Calu3 (cell line): ENCODE data around the gene ITPR1. TPM values are rescaled to one million over a fixed set of nuclear protein-coding genes. Genes with fewer than 3 reads are reported as not detected.
"Not testable (repeated sequence)": the region's sequence is repeated elsewhere in the genome, so short reads cannot be mapped to it uniquely, and the experiment has no call there.

Experiments
- BruUV-seq: library from RNA; stranded (reverse); fragments of 400-500 nt; replicated peaks from 2 replicates; lab custom pipeline; 2021; lab: Mats Ljungman, UMichigan
- CTCF ChIA-PET: fragments of 300-600 bp; sonication (Branson Sonifier 250); formaldehyde crosslinking; loops from one replicate; lab custom pipeline; 2022; ENCODE audit warnings: antibody characterized with exemption; lab: Charles Lee
- DNase-seq: peaks from one replicate; pipeline ENCODE4 v3.0.0; 2022
- H3K27ac Mint-ChIP-seq: one replicate; pipeline ENCODE4 v1.8.0; 2022; ENCODE audit warnings: mixed read lengths; ENCODE audit not compliant: unreplicated experiment
- H3K27me3 Mint-ChIP-seq: one replicate; pipeline ENCODE4 v1.8.0; 2022; ENCODE audit warnings: mixed read lengths; ENCODE audit not compliant: unreplicated experiment
- H3K36me3 Mint-ChIP-seq: one replicate; pipeline ENCODE4 v1.8.0; 2022; ENCODE audit warnings: mild to moderate bottlenecking, moderate library complexity, mixed read lengths; ENCODE audit not compliant: insufficient read depth, unreplicated experiment
- H3K4me1 Mint-ChIP-seq: one replicate; pipeline ENCODE4 v1.8.0; 2022; ENCODE audit warnings: mild to moderate bottlenecking, low read depth, mixed read lengths; ENCODE audit not compliant: unreplicated experiment
- H3K4me3 Mint-ChIP-seq: one replicate; pipeline ENCODE4 v1.8.0; 2022; ENCODE audit warnings: mild to moderate bottlenecking, low read depth, moderate library complexity, mixed read lengths; ENCODE audit not compliant: unreplicated experiment
- H3K9me3 Mint-ChIP-seq: one replicate; pipeline ENCODE4 v1.8.0; 2022; ENCODE audit warnings: low read depth, mixed read lengths; ENCODE audit not compliant: unreplicated experiment
- CTCF ChIP-seq: fragments of 200-600 bp; IDR thresholded peaks from one replicate; pipeline ENCODE4 v1.8.0; 2022; ENCODE audit warnings: antibody characterized with exemption; ENCODE audit not compliant: unreplicated experiment
- intact Hi-C: fragments of 100-400 bp; cut with micrococcal nuclease; formaldehyde crosslinking; loops from one replicate; pipeline ENCODE4 v1.10.0; 2022; ENCODE audit not compliant: unreplicated experiment
- total RNA-seq: library from RNA; stranded (reverse); gene quantifications from 2 replicates; pipeline ENCODE4 v1.2.3, GENCODE V29; 2022

ITPR1 gene
- total RNA-seq, 1 experiment from 2014 or later, result 4.2 TPM

GRCh38 chr3:4597208-4597985, 104.2 kb downstream of the ITPR1 start:
- TF ChIP-seq CTCF, result no peak
- H3K27me3 Mint-ChIP-seq, result no peaks in the 10 kb centered on the region
- no peaks in the 10 kb centered on the region for H3K36me3 Mint-ChIP-seq
- no peaks in the 10 kb centered on the region for H3K9me3 Mint-ChIP-seq
- intact Hi-C loops, result no loop called here
- H3K27ac Mint-ChIP-seq, result no peak overlapping the region
- DNase-seq, result no peak
- no peak overlapping the region for H3K4me3 Mint-ChIP-seq
- no TSS peak for BruUV-seq
- no peaks in the 10 kb centered on the region for H3K4me1 Mint-ChIP-seq
- CTCF ChIA-PET, result no interaction called here

- H3K27ac Mint-ChIP-seq, H3K4me1 Mint-ChIP-seq, intact Hi-C loops, H3K27me3 Mint-ChIP-seq, H3K9me3 Mint-ChIP-seq, BruUV-seq, DNase-seq, H3K36me3 Mint-ChIP-seq, H3K4me3 Mint-ChIP-seq: not testable (repeated sequence)
- CTCF ChIA-PET, result interaction anchor here (0.6 to 1.6 kb wide), 3 partner anchors 13 to 984 kb away, joined by 3 to 10 read pairs (median 3); no protein-coding TSS in a partner anchor
Observed at GRCh38 chr3:4598232-4598631, 105.1 kb downstream of the ITPR1 start.

- Mint-ChIP-seq H3K27ac (no peak overlapping the region), H3K4me3 (no peak overlapping the region), H3K9me3 (no peaks in the 10 kb centered on the region), H3K27me3 (no peaks in the 10 kb centered on the region), H3K4me1 (no peaks in the 10 kb centered on the region), H3K36me3 (no peaks in the 10 kb centered on the region)
- no TSS peak for BruUV-seq
- no peak for TF ChIP-seq CTCF
- intact Hi-C loops, result no loop called here
- CTCF ChIA-PET, result interaction anchor here (0.7 to 1.6 kb wide), 2 partner anchors 15 to 757 kb away, joined by 3 to 10 read pairs; no protein-coding TSS in a partner anchor
- DNase-seq, result no peak
Observed at GRCh38 chr3:4599612-4600011, 106.5 kb downstream of the ITPR1 start.

- TF ChIP-seq CTCF, result no peak
- intact Hi-C loops, result no loop called here
- no peak overlapping the region for H3K27ac Mint-ChIP-seq
- H3K9me3 Mint-ChIP-seq, result no peaks in the 10 kb centered on the region
- no peaks in the 10 kb centered on the region for H3K27me3 Mint-ChIP-seq
- CTCF ChIA-PET, result no interaction called here
- BruUV-seq, result no TSS peak
- DNase-seq, result no peak
- no peaks in the 10 kb centered on the region for H3K36me3 Mint-ChIP-seq
- H3K4me1 Mint-ChIP-seq, result no peaks in the 10 kb centered on the region
- no peak overlapping the region for H3K4me3 Mint-ChIP-seq
Observed at GRCh38 chr3:4600493-4600892, 107.3 kb downstream of the ITPR1 start.

- CTCF ChIA-PET, result no interaction called here
- DNase-seq, result no peak
- no peaks in the 10 kb centered on the region for H3K9me3 Mint-ChIP-seq
- no peak overlapping the region for H3K27ac Mint-ChIP-seq
- no peak overlapping the region for H3K4me3 Mint-ChIP-seq
- H3K27me3 Mint-ChIP-seq, result no peaks in the 10 kb centered on the region
- no TSS peak for BruUV-seq
- intact Hi-C loops, result no loop called here
- no peak for TF ChIP-seq CTCF
- H3K36me3 Mint-ChIP-seq, result no peaks in the 10 kb centered on the region
- no peaks in the 10 kb centered on the region for H3K4me1 Mint-ChIP-seq
Observed at GRCh38 chr3:4601892-4602291, 108.7 kb downstream of the ITPR1 start.
